Activated T-helper 1 cell treated with Interleukin-2 at 50 U/mL for 16 hours (primary cell): ENCODE data around the gene MPZ.
"Not testable (repeated sequence)": the region's sequence is repeated elsewhere in the genome, so short reads cannot be mapped to it uniquely, and the experiment has no call there.

ENCODE experiments used
- DNase-seq: peaks from one replicate; pipeline ENCODE4 v3.0.0-alpha.2; 2020; ENCODE audit warnings: low read depth

MPZ gene

GRCh38 chr1:161299347-161299746 lies 10.4 kb downstream of the MPZ start:
- no peak for DNase-seq

DNA sequence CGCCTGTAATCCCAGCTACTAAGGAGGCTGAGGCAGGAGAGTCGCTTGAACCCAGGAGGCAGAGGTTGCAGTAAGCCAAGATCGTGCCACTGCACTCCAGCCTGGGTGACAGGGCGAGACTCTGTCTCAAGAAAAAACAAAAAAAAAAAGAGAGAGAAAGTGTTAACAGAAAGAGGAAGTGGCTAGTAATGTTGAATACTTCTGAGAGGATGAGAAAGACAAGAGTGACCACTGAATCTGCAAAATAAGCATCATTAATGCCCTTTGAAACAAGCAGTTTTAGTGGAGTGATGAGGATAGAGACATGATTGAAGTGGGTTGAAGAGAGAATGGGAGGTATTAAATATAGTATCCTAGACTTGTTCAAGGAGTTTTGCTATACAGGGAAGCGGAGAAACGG lies 11.7 kb downstream of the MPZ start:
- no peak for DNase-seq

DNA sequence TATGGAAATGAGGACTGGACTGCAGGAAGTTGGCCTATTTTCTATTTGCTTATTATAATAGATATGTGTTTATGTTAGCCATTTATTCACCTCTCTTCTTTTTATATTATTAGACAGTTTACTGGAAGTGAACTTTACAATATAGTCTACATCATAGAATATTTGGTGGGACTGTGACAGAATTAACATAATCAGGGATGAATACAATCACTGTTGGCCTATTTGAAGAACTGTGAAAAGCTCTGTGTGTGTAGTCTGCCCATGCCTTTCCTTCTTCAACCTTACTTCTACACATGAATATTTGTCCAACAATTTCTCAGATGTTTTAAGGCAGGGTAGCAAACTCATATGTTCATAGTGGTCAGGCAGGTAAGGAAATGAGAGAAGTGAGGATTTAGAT lies 12.4 kb downstream of the MPZ start:
- DNase-seq: no peak

DNA sequence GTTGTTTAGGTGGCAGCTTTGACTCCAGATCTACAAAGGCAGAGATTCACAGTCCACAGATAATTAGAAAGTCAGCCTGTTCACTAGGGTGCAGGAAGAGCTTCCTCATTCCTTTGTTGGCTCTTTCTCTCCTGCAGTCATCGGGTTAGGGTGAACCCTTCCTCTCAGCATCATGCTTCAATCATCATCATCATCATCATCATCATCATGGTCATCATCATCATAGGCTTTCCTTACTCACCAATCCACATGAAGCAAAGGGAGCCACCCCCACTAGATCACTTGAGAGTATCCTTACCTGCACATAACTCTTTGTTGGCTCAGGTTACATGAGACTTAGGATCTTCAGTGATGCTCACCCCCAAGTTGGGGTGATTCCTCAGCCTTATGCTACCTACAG lies 19.0 kb downstream of the MPZ start:
- DNase-seq: no peak

DNA sequence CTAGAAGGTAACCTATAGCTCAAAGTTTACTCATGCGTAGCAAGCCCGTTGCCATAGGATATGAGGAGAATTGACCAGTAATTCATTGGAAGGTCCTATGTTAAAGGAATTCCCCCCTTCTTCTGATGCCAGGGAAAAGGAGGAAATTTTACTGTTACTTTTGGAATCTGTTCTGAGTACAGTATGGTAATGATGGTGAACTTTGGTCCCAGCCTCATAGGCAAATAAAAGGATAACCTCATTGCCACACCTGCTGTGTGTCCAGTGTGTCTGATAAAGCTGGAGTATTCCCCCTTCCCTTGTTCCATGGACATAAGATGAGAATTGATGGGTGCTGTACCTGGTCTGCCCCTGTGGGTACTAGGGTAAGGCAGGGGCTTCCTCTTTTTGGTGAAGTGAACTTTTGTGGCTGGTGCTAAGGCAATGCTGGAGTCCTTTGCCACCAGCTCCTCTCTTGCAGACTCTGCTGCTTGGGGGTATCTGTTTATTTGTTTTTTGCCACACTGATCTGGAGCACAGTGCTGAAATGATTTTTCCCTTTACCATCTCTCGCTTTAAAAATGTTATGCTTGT lies 22.2 kb downstream of the MPZ start:
- no peak for DNase-seq

DNA sequence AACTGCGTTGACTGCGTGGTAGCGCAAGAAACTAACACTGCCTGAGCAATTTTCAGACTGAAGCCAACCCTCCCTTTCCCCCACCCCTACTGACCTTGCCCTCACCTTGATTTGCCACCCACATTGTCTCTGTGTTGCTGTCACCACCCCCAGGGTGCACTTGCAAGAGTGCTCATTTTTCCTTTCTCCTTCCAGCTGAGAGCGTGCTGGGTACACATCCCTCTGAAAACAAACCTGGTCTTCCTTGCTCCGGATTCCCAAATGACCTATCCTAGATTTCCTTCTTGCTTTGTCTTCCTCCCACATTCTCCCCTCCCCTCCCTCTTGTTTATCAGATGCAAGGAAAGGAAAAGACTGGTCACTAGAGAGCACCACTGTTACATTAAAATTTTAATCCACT lies 24.2 kb downstream of the MPZ start:
- no peak for DNase-seq

GRCh38 chr1:161285113-161285512 lies 24.7 kb downstream of the MPZ start:
- DNase-seq: no peak

DNA sequence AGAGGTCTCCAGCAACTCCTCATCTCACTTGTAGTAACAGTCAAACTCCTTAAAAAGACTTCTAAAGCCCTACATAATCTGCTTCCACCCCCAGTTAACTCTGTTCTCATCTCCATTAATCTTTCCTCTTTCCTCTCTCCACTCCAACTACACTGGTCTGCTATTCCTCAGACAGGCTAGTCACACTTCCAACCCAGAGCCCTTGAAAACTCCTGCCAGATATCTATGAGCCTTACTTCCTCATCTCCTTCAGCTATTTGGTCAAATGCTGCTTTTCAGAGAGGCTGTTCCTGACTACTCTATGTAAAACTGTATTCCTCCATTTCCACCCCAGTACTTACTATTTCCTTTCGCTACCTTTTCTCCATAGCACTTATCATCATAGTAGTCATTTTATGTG lies 26.8 kb downstream of the MPZ start:
- no peak for DNase-seq

- no peak for DNase-seq
Observed at GRCh38 chr1:161274874-161275273, 34.9 kb downstream of the MPZ start.

GRCh38 chr1:161273402-161273801 lies 36.4 kb downstream of the MPZ start:
- no peak for DNase-seq

- DNase-seq: no peak
Observed at GRCh38 chr1:161267321-161267720, 42.4 kb downstream of the MPZ start.

GRCh38 chr1:161266836-161267235 lies 42.9 kb downstream of the MPZ start:
- DNase-seq: no peak

GRCh38 chr1:161266202-161266601 lies 43.6 kb downstream of the MPZ start:
- DNase-seq: no peak

DNA sequence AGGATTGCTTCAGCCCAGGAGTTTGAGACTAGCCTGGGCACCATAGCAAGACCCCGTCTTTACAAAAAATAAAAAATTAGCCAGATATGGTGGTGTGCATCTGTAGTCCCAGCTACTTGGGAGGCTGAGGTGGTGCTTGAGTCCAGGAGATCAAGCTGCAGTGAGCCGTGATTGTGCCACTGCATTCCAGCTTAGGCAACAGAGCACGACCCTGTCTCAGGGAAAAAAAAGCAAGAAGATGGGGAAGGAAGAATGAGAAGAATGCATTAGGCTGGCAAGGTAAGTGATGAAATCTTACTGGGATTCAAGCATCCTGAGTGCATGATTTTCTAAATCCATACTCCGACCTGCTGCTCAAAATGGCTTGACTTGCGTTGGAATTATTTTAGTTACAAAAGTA lies 44.5 kb downstream of the MPZ start:
- DNase-seq: no peak

GRCh38 chr1:161261261-161262235 lies 48.2 kb downstream of the MPZ start:
- no peak for DNase-seq

DNA sequence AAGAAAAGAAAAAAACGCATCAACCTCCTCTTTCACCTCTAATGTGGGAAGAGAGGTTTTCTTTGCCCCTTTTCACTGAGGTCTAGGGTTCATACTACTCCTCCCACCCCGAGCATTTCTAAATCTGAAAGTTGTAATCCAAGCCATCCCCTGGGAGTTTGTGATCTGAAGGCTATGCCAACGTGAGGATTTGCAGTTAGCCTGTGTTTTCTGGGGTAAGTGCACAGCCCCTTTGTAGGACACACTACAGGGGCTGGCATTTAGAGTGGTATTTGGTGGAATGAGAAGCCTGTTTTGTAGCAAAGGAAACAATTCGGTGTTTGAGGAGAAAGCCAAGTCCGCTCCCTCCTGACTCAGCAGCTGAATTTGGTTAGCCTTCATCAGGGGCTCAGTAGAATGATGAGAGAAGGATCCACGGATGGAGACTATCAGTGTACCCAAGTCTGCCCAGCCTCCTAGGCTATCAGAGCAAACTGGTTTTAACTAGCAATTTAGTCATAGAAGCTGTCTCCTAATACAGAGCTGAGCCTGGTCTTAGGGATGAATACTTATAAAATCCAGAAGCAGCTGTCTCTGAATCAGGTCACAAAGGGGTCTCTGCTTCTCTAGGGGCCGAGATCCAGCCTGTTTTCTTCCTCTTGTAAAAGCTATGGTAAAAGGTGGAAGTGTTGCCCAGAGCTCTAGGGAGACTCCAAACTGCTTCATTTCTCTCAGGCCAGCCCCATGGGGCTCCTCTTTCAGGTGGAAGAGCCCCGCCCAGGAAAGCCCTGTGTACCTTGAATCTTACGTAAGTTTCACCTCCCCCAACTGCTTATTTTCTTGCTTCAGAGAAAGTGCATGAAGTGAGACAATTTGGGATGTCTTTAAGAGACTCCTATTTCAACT lies 49.1 kb downstream of the MPZ start:
- no peak for DNase-seq

- no peak for DNase-seq
Observed at GRCh38 chr1:161259765-161260164, 50.0 kb downstream of the MPZ start.

- DNase-seq: no peak
Observed at GRCh38 chr1:161259345-161259702, 50.4 kb downstream of the MPZ start.

- DNase-seq: no peak
Observed at GRCh38 chr1:161258439-161259344, 51.1 kb downstream of the MPZ start, which contains the start of gene PCP4L1. Gene PCP4L1 (plus strand): TSS chr1:161258745. CDS start chr1:161258975, 230 bp downstream.

GRCh38 chr1:161257109-161257508 lies 52.7 kb downstream of the MPZ start:
- DNase-seq: not testable (repeated sequence)

GRCh38 chr1:161255955-161256520 lies 53.7 kb downstream of the MPZ start:
- not testable (repeated sequence) for DNase-seq
